Measurements from ENCODE around the gene SPRR5. TPM values are rescaled to one million over a fixed set of nuclear protein-coding genes. Genes with fewer than 3 reads are reported as not detected.

The SPRR5 gene
- total and polyA plus RNA-seq, 4 donors: not detected

GRCh38 chr1:152997901-152998300, 50.9 kb downstream of the SPRR5 start:
- Histone ChIP-seq H3K4me3 (ENCODE audit: low read depth, low read length) (no peak overlapping the region), H3K36me3 (ENCODE audit: control insufficient read depth, insufficient read depth, low read length) (no peaks in the 10 kb centered on the region), H3K4me1 (ENCODE audit: control insufficient read depth, insufficient read depth, low read length) (peaks cover 5% of the 10 kb centered on the region), H3K27me3 (ENCODE audit: control insufficient read depth, insufficient read depth, low read length) (no peaks in the 10 kb centered on the region), H3K27ac (ENCODE audit: low read depth, low read length) (no peak overlapping the region), H3K9me3 (ENCODE audit: control insufficient read depth, insufficient read depth, low read length) (no peaks in the 10 kb centered on the region)
- 78% methylated on average over 7 of the region's 7 CpGs for WGBS (ENCODE audit: insufficient coverage)
- DNase-seq (ENCODE audit: low read depth in 4 of 6, low spot score in 6 of 6): peak in 1 of 6 donors; percentile 49

- no peak for DNase-seq (ENCODE audit: low read depth in 4 of 6, low spot score in 6 of 6)
- no peak overlapping the region for H3K27ac ChIP-seq (ENCODE audit: low read depth, low read length)
- no peak overlapping the region for H3K4me3 ChIP-seq (ENCODE audit: low read depth, low read length)
- no peaks in the 10 kb centered on the region for H3K27me3 ChIP-seq (ENCODE audit: control insufficient read depth, insufficient read depth, low read length)
- H3K36me3 ChIP-seq (ENCODE audit: control insufficient read depth, insufficient read depth, low read length): no peaks in the 10 kb centered on the region
- H3K4me1 ChIP-seq (ENCODE audit: control insufficient read depth, insufficient read depth, low read length): peaks cover 5% of the 10 kb centered on the region
- no peaks in the 10 kb centered on the region for H3K9me3 ChIP-seq (ENCODE audit: control insufficient read depth, insufficient read depth, low read length)
- WGBS (ENCODE audit: insufficient coverage): 94% methylated on average over 4 of the region's 4 CpGs
Measured at GRCh38 chr1:152998476-152998875, 51.5 kb downstream of the SPRR5 start.

Small RNA genes lying within 50 kb of the gene (small RNA-seq; reads per million reads assigned to genes)
- not detected for gene SPRR1A (ENCODE audit: low replicate concordance)

Other genes starting within 250 kb of the SPRR5 start
- not detected for gene LCE2A, start 248.9 kb upstream of the SPRR5 start, total RNA-seq
- gene LCE2A, start 248.9 kb upstream of the SPRR5 start, polyA plus RNA-seq (ENCODE audit: insufficient read length in 2 of 2): not detected
- not detected for gene LCE4A, start 239.0 kb upstream of the SPRR5 start, total RNA-seq
- not detected for gene LCE4A, start 239.0 kb upstream of the SPRR5 start, polyA plus RNA-seq (ENCODE audit: insufficient read length in 2 of 2)
- not detected for gene KPRP, start 189.2 kb upstream of the SPRR5 start, total RNA-seq
- gene KPRP, start 189.2 kb upstream of the SPRR5 start, polyA plus RNA-seq (ENCODE audit: insufficient read length in 2 of 2): not detected
- gene LCE1F, start 172.1 kb upstream of the SPRR5 start, total RNA-seq: not detected
- not detected for gene LCE1F, start 172.1 kb upstream of the SPRR5 start, polyA plus RNA-seq (ENCODE audit: insufficient read length in 2 of 2)
- gene LCE1E, start 160.9 kb upstream of the SPRR5 start, total RNA-seq: not detected
- not detected for gene LCE1E, start 160.9 kb upstream of the SPRR5 start, polyA plus RNA-seq (ENCODE audit: insufficient read length in 2 of 2)
- gene LCE1D, start 150.5 kb upstream of the SPRR5 start, total RNA-seq: not detected
- under 1 TPM in 1 of 2 donors, not detected in 1; 0.39 TPM for gene LCE1D, start 150.5 kb upstream of the SPRR5 start, polyA plus RNA-seq (ENCODE audit: insufficient read length in 2 of 2)
- gene LCE1C, start 140.6 kb upstream of the SPRR5 start, total RNA-seq: not detected
- gene LCE1C, start 140.6 kb upstream of the SPRR5 start, polyA plus RNA-seq (ENCODE audit: insufficient read length in 2 of 2): not detected
- not detected for gene LCE1B, start 135.2 kb upstream of the SPRR5 start, total RNA-seq
- gene LCE1B, start 135.2 kb upstream of the SPRR5 start, polyA plus RNA-seq (ENCODE audit: insufficient read length in 2 of 2): not detected
- not detected for gene LCE1A, start 119.7 kb upstream of the SPRR5 start, total RNA-seq
- gene LCE1A, start 119.7 kb upstream of the SPRR5 start, polyA plus RNA-seq (ENCODE audit: insufficient read length in 2 of 2): not detected
- not detected for gene LCE6A, start 104.3 kb upstream of the SPRR5 start, total RNA-seq
- gene LCE6A, start 104.3 kb upstream of the SPRR5 start, polyA plus RNA-seq (ENCODE audit: insufficient read length in 2 of 2): not detected
- not detected for gene LCE7A, start 87.2 kb upstream of the SPRR5 start, total RNA-seq
- not detected for gene LCE7A, start 87.2 kb upstream of the SPRR5 start, polyA plus RNA-seq (ENCODE audit: insufficient read length in 2 of 2)
- not detected for gene SMCP, start 68.9 kb upstream of the SPRR5 start, total RNA-seq
- gene SMCP, start 68.9 kb upstream of the SPRR5 start, polyA plus RNA-seq (ENCODE audit: insufficient read length in 2 of 2): not detected
- gene IVL, start 38.7 kb upstream of the SPRR5 start, total RNA-seq: not detected
- not detected for gene IVL, start 38.7 kb upstream of the SPRR5 start, polyA plus RNA-seq (ENCODE audit: insufficient read length in 2 of 2)
- gene SPRR4, start 23.4 kb downstream of the SPRR5 start, total RNA-seq: not detected
- not detected for gene SPRR4, start 23.4 kb downstream of the SPRR5 start, polyA plus RNA-seq (ENCODE audit: insufficient read length in 2 of 2)
- not detected for gene SPRR1A, start 36.9 kb downstream of the SPRR5 start, total RNA-seq
- not detected for gene SPRR1A, start 36.9 kb downstream of the SPRR5 start, polyA plus RNA-seq (ENCODE audit: insufficient read length in 2 of 2)
- gene SPRR3, start 54.5 kb downstream of the SPRR5 start, total RNA-seq: under 1 TPM in 1 of 2 donors, not detected in 1; 0.39 TPM
- under 1 TPM; 0.24 to 0.49 TPM for gene SPRR3, start 54.5 kb downstream of the SPRR5 start, polyA plus RNA-seq (ENCODE audit: insufficient read length in 2 of 2)
- not detected for gene SPRR1B, start 84.0 kb downstream of the SPRR5 start, total RNA-seq
- gene SPRR1B, start 84.0 kb downstream of the SPRR5 start, polyA plus RNA-seq (ENCODE audit: insufficient read length in 2 of 2): not detected
- gene SPRR2D, start 93.9 kb downstream of the SPRR5 start, total RNA-seq: not detected
- gene SPRR2D, start 93.9 kb downstream of the SPRR5 start, polyA plus RNA-seq (ENCODE audit: insufficient read length in 2 of 2): not detected
- not detected for gene SPRR2A, start 110.3 kb downstream of the SPRR5 start, total RNA-seq
- gene SPRR2A, start 110.3 kb downstream of the SPRR5 start, polyA plus RNA-seq (ENCODE audit: insufficient read length in 2 of 2): not detected
- not detected for gene SPRR2B, start 124.4 kb downstream of the SPRR5 start, total RNA-seq
- gene SPRR2B, start 124.4 kb downstream of the SPRR5 start, polyA plus RNA-seq (ENCODE audit: insufficient read length in 2 of 2): not detected
- gene SPRR2E, start 147.3 kb downstream of the SPRR5 start, total RNA-seq: not detected
- gene SPRR2E, start 147.3 kb downstream of the SPRR5 start, polyA plus RNA-seq (ENCODE audit: insufficient read length in 2 of 2): not detected
- under 1 TPM in 1 of 2 donors, not detected in 1; 0.22 TPM for gene SPRR2F, start 166.3 kb downstream of the SPRR5 start, total RNA-seq
- gene SPRR2F, start 166.3 kb downstream of the SPRR5 start, polyA plus RNA-seq (ENCODE audit: insufficient read length in 2 of 2): 1 to 10 TPM; 1.3 TPM
- not detected for gene SPRR2G, start 203.7 kb downstream of the SPRR5 start, total RNA-seq
- under 1 TPM in 1 of 2 donors, not detected in 1; 0.39 TPM for gene SPRR2G, start 203.7 kb downstream of the SPRR5 start, polyA plus RNA-seq (ENCODE audit: insufficient read length in 2 of 2)

Data from spinal cord (tissue), 10 donors.